Tibial nerve (tissue), 4 donors: ENCODE measurements around the gene DOCK1.

Experiments
- EP300 ChIP-seq, 2 donors: sonication (generic); formaldehyde crosslinking; IDR thresholded peaks; one replicate each; pipeline ENCODE4 v1.6.1; 2017; ENCODE audit warnings: antibody characterized with exemption in 2 of 2, mild to moderate bottlenecking in 1 of 2
- POLR2A ChIP-seq, 2 donors: fragments of 450-650 bp; IDR thresholded peaks; one replicate each; pipeline ENCODE4 v1.6.1; 2017; ENCODE audit warnings: antibody characterized with exemption in 2 of 2, mild to moderate bottlenecking in 2 of 2, moderate library complexity in 2 of 2
- TF ChIP-seq, protein P1 (sequence below), 5 experiments: fragments of 200-600 bp in 3 of 5; fragments of 450-650 bp in 2 of 5; sonication (generic) in 3 of 5; IDR thresholded peaks; one replicate each; pipeline ENCODE4 v1.5.1; 2016 to 2019; ENCODE audit warnings: antibody characterized with exemption in 5 of 5, mild to moderate bottlenecking in 3 of 5, moderate library complexity in 2 of 5

DNA sequence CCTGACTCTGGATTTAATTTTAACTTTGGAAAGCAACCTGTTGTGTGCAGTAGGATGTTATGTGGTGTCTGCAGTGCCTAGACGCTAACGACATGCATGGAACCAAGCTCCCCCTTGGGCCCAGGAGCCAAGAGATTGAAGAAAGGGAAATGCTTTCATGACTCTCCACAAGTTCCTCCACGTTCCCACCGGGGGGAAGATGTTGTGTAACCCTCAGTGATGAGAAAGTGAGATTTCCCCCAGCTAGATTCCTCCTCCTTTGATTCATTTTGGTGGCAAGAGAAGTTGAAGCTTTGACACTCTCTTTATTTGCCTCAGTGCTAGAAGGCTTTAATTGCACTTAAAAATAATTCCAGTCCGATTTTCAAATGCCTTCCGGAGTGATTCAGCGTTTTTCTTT is 449.0 kb downstream of the DOCK1 start:
- TF ChIP-seq, protein P1, sequence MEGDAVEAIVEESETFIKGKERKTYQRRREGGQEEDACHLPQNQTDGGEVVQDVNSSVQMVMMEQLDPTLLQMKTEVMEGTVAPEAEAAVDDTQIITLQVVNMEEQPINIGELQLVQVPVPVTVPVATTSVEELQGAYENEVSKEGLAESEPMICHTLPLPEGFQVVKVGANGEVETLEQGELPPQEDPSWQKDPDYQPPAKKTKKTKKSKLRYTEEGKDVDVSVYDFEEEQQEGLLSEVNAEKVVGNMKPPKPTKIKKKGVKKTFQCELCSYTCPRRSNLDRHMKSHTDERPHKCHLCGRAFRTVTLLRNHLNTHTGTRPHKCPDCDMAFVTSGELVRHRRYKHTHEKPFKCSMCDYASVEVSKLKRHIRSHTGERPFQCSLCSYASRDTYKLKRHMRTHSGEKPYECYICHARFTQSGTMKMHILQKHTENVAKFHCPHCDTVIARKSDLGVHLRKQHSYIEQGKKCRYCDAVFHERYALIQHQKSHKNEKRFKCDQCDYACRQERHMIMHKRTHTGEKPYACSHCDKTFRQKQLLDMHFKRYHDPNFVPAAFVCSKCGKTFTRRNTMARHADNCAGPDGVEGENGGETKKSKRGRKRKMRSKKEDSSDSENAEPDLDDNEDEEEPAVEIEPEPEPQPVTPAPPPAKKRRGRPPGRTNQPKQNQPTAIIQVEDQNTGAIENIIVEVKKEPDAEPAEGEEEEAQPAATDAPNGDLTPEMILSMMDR (IDR thresholded peaks at IDR 0.05) = no peak
- TF ChIP-seq EP300 (IDR thresholded peaks at IDR 0.05) (no peak), POLR2A (IDR thresholded peaks at IDR 0.05) (no peak)
